H1 (cell line): ENCODE results near the gene CLCN5. TPM values are rescaled to one million over a fixed set of nuclear protein-coding genes. Genes with fewer than 3 reads are reported as not detected.

Experiments used
- CTCF ChIA-PET: fragments of 300-600 bp; sonication (Branson Sonifier 250); formaldehyde crosslinking; loops from one replicate; lab custom pipeline; 2021; ENCODE audit not compliant: partially characterized antibody; lab: Charles Lee
- POLR2A ChIA-PET: fragments of 300-600 bp; sonication (Branson Sonifier 250); formaldehyde crosslinking; loops from one replicate; lab custom pipeline; 2021; ENCODE audit warnings: inconsistent platforms; ENCODE audit not compliant: partially characterized antibody; lab: Charles Lee
- DNase-seq, 2 experiments: peaks; one replicate each; pipeline versions ENCODE4 v3.0.0 to v3.0.0-alpha.2; 2010 to 2022; ENCODE audit warnings: low spot score in 2 of 2, low read depth in 1 of 2, mixed read lengths in 1 of 2
- FAIRE-seq: peaks from 2 replicates; lab custom pipeline; 2011; peaks lifted over from hg19 to GRCh38; lab: Jason Lieb, UNC
- H2AFZ ChIP-seq: 2 replicates; pipeline ENCODE4 v1.8.1; 2012; ENCODE audit warnings: low read length, inconsistent platforms
- H2AK5ac ChIP-seq: 2 replicates; pipeline ENCODE4 v1.6.1; 2013; ENCODE audit warnings: low read depth, low read length
- H2BK120ac ChIP-seq: replicated peaks from 2 replicates; pipeline ENCODE3; 2013; ENCODE audit warnings: low read depth, low read length, inconsistent platforms
- H2BK12ac ChIP-seq: 2 replicates; pipeline ENCODE4 v1.6.1; 2013; ENCODE audit warnings: low read depth, low read length
- H2BK15ac ChIP-seq: 2 replicates; pipeline ENCODE4 v1.6.1; 2013; ENCODE audit warnings: low read length
- H2BK20ac ChIP-seq: 2 replicates; pipeline ENCODE4 v1.6.1; 2013; ENCODE audit warnings: low read length
- H2BK5ac ChIP-seq: 2 replicates; pipeline ENCODE4 v1.6.1; 2013; ENCODE audit warnings: low read depth, low read length
- H3K14ac ChIP-seq: 2 replicates; pipeline ENCODE4 v1.6.1; 2013; ENCODE audit warnings: inconsistent platforms; ENCODE audit not compliant: insufficient read length
- H3K18ac ChIP-seq: 2 replicates; pipeline ENCODE4 v1.6.1; 2013; ENCODE audit warnings: low read length; ENCODE audit errors: extremely low read depth
- H3K23ac ChIP-seq: 2 replicates; pipeline ENCODE4 v1.6.1; 2013; ENCODE audit warnings: inconsistent platforms; ENCODE audit not compliant: insufficient read length
- H3K23me2 ChIP-seq: 2 replicates; pipeline ENCODE4 v1.6.1; 2013; ENCODE audit warnings: low read depth, low read length
- H3K27ac ChIP-seq: 2 replicates; pipeline ENCODE4 v1.6.1; 2011; ENCODE audit warnings: low read depth, low read length, inconsistent platforms
- H3K27me3 ChIP-seq, 4 experiments: replicated peaks in 1 of 4; 1 replicate in 1 of 4; 2 replicates in 3 of 4; pipeline versions ENCODE4 v1.6.1 to v1.8.1; 2011 to 2013; ENCODE audit warnings: low read length in 3 of 4, mild to moderate bottlenecking in 3 of 4, inconsistent platforms in 2 of 4, mixed read lengths in 2 of 4, moderate library complexity in 1 of 4; ENCODE audit not compliant: control insufficient read depth in 3 of 4, insufficient read depth in 3 of 4; ENCODE audit errors: extremely low read depth in 1 of 4
- H3K36me3 ChIP-seq, 4 experiments: 2 replicates each; pipeline versions ENCODE4 v1.6.1 to v1.8.1; 2011 to 2013; ENCODE audit warnings: mild to moderate bottlenecking in 4 of 4, low read length in 3 of 4, moderate library complexity in 2 of 4, control low read depth in 1 of 4, inconsistent platforms in 1 of 4; ENCODE audit not compliant: insufficient read depth in 4 of 4, control insufficient read depth in 2 of 4
- H3K4ac ChIP-seq: replicated peaks from 2 replicates; pipeline ENCODE3; 2013; ENCODE audit warnings: low read length, low read depth, mixed read lengths, inconsistent platforms; ENCODE audit not compliant: insufficient read length
- H3K4me1 ChIP-seq, 4 experiments: replicated peaks in 1 of 4; 1 replicate in 1 of 4; 2 replicates in 3 of 4; pipeline versions ENCODE4 v1.6.1 to v1.8.1; 2011 to 2013; ENCODE audit warnings: low read length in 3 of 4, inconsistent platforms in 2 of 4, mixed read lengths in 1 of 4; ENCODE audit not compliant: insufficient read depth in 4 of 4, control insufficient read depth in 3 of 4
- H3K4me2 ChIP-seq, 2 experiments: 2 replicates each; pipeline versions ENCODE4 v1.6.1 to v1.8.1; 2011 to 2013; ENCODE audit warnings: low read depth in 2 of 2, low read length in 2 of 2, control low read depth in 1 of 2, inconsistent platforms in 1 of 2, mild to moderate bottlenecking in 1 of 2; ENCODE audit not compliant: insufficient read depth in 1 of 2
- H3K4me3 ChIP-seq, 4 experiments: fragments of 200-600, 300-600 bp in 1 of 4; sonication (generic), shearing (Covaris generic), sonication (Bioruptor Twin) in 1 of 4; 2 replicates each; pipeline versions ENCODE4 v1.5.1 to v1.8.1; 2011 to 2016; ENCODE audit warnings: low read length in 4 of 4, low read depth in 3 of 4, control low read depth in 2 of 4, inconsistent platforms in 2 of 4, mild to moderate bottlenecking in 2 of 4, mixed read lengths in 1 of 4, moderate library complexity in 1 of 4; ENCODE audit not compliant: insufficient read depth in 2 of 4; ENCODE audit errors: extremely low read depth in 1 of 4
- H3K56ac ChIP-seq: replicated peaks from 2 replicates; pipeline ENCODE3; 2013; ENCODE audit warnings: low read depth, mild to moderate bottlenecking, mixed read lengths, low read length, inconsistent platforms; ENCODE audit not compliant: insufficient read length
- H3K79me1 ChIP-seq: 2 replicates; pipeline ENCODE4 v1.6.1; 2013; ENCODE audit warnings: low read depth, low read length, control low read depth
- H3K79me2 ChIP-seq, 2 experiments: 2 replicates each; pipeline versions ENCODE4 v1.6.1 to v1.8.1; 2012 to 2013; ENCODE audit warnings: low read length in 2 of 2, mild to moderate bottlenecking in 2 of 2, inconsistent platforms in 1 of 2; ENCODE audit not compliant: insufficient read depth in 2 of 2, control insufficient read depth in 1 of 2
- H3K9ac ChIP-seq, 4 experiments: replicated peaks in 1 of 4; 1 replicate in 1 of 4; 2 replicates in 3 of 4; pipeline versions ENCODE4 v1.6.1 to v1.8.1; 2011 to 2013; ENCODE audit warnings: low read depth in 3 of 4, low read length in 3 of 4, control low read depth in 2 of 4, mild to moderate bottlenecking in 2 of 4, moderate library complexity in 2 of 4, inconsistent platforms in 1 of 4; ENCODE audit errors: extremely low read depth in 1 of 4
- H3K9me3 ChIP-seq, 2 experiments: 2 replicates each; pipeline versions ENCODE4 v1.6.1 to v1.8.1; 2012 to 2013; ENCODE audit warnings: mild to moderate bottlenecking in 2 of 2, moderate library complexity in 2 of 2, control low read depth in 1 of 2, inconsistent platforms in 1 of 2, low read depth in 1 of 2, low read length in 1 of 2, mixed read lengths in 1 of 2; ENCODE audit not compliant: insufficient read depth in 2 of 2
- H4K20me1 ChIP-seq, 2 experiments: replicated peaks in 1 of 2; 2 replicates each; pipeline versions ENCODE3 to v1.8.1; 2011 to 2013; ENCODE audit warnings: inconsistent platforms in 2 of 2, low read length in 2 of 2, mild to moderate bottlenecking in 1 of 2; ENCODE audit not compliant: insufficient read depth in 2 of 2, control insufficient read depth in 1 of 2
- H4K5ac ChIP-seq: 2 replicates; pipeline ENCODE4 v1.6.1; 2013; ENCODE audit warnings: low read length, low read depth, mixed read lengths, inconsistent platforms; ENCODE audit not compliant: insufficient read length
- H4K8ac ChIP-seq: 2 replicates; pipeline ENCODE4 v1.8.0; 2013; ENCODE audit warnings: mild to moderate bottlenecking, moderate library complexity, low read length, inconsistent platforms; ENCODE audit not compliant: insufficient read depth; ENCODE audit errors: extremely low read depth
- H4K91ac ChIP-seq: replicated peaks from 2 replicates; pipeline ENCODE3; 2013; ENCODE audit warnings: low read length, mixed read lengths, inconsistent platforms; ENCODE audit not compliant: insufficient read length
- BCL11A ChIP-seq, 2 experiments: IDR thresholded peaks; one replicate each; pipeline ENCODE4 v1.6.1; 2011; ENCODE audit warnings: low read depth in 2 of 2, low read length in 2 of 2, mild to moderate bottlenecking in 2 of 2
- CBX5 ChIP-seq: fragments of 300-800, 300-1000 bp; sonication (generic); IDR thresholded peaks from 2 replicates; pipeline ENCODE4 v1.7.1; 2016; ENCODE audit warnings: antibody characterized with exemption, low read length, low read depth
- CHD2 ChIP-seq: IDR thresholded peaks from 2 replicates; pipeline ENCODE4 v1.6.1; 2012; ENCODE audit warnings: low read length, improper control_type of control experiment
- CREB1 ChIP-seq: IDR thresholded peaks from 2 replicates; pipeline ENCODE4 v1.6.1; 2012; ENCODE audit warnings: inconsistent platforms
- EGR1 ChIP-seq: IDR thresholded peaks from 2 replicates; pipeline ENCODE4 v1.6.1; 2011; ENCODE audit warnings: low read depth, low read length, borderline replicate concordance
- EZH2 ChIP-seq: fragments of 200-600 bp; sonication (generic); IDR thresholded peaks from 2 replicates; pipeline ENCODE4 v1.7.1; 2012; ENCODE audit warnings: low read depth, mild to moderate bottlenecking, moderate library complexity, low read length, inconsistent platforms; ENCODE audit not compliant: severe bottlenecking
- KDM1A ChIP-seq: fragments of 200-600, 300-600 bp; sonication (generic); IDR thresholded peaks from 2 replicates; pipeline ENCODE4 v1.7.1; 2016; ENCODE audit warnings: mild to moderate bottlenecking, low read length, borderline replicate concordance
- POLR2AphosphoS5 ChIP-seq: IDR thresholded peaks from 2 replicates; pipeline ENCODE4 v1.6.1; 2011; ENCODE audit warnings: low read depth, low read length
- POU5F1 ChIP-seq: IDR thresholded peaks from 2 replicates; pipeline ENCODE4 v1.6.1; 2011; ENCODE audit warnings: low read depth, mild to moderate bottlenecking, low read length, moderate library complexity
- RBBP5 ChIP-seq: IDR thresholded peaks from 2 replicates; pipeline ENCODE4 v1.7.1; 2012; ENCODE audit warnings: low read depth, mild to moderate bottlenecking, inconsistent platforms, low read length, moderate library complexity, borderline replicate concordance
- SIN3A ChIP-seq, 2 experiments: IDR thresholded peaks in 1 of 2; conservative IDR thresholded peaks in 1 of 2; 2 replicates each; pipeline ENCODE4 v1.6.1; 2011 to 2012; ENCODE audit warnings: low read length in 2 of 2, improper control_type of control experiment in 1 of 2, low read depth in 1 of 2, mild to moderate bottlenecking in 1 of 2
- SRF ChIP-seq: IDR thresholded peaks from 2 replicates; pipeline ENCODE4 v1.6.1; 2011; ENCODE audit warnings: mild to moderate bottlenecking, low read depth, low read length, moderate library complexity
- TEAD4 ChIP-seq: IDR thresholded peaks from 2 replicates; pipeline ENCODE4 v1.6.1; 2012; ENCODE audit warnings: low read depth, low read length, inconsistent platforms, mixed read lengths
- WGBS, 2 experiments: shearing (Covaris generic) in 1 of 2; methylation state at CpG; one replicate each; pipeline versions ENCODE4 v1.1.6 to v1.1.7; 2013 to 2015; ENCODE audit warnings: low lambda C conversion rate in 2 of 2, mixed read lengths in 2 of 2, inconsistent platforms in 1 of 2, low coverage in 1 of 2, missing lambda C conversion rate in 1 of 2; ENCODE audit not compliant: insufficient replicate concordance in 2 of 2, insufficient coverage in 1 of 2, insufficient read length in 1 of 2; ENCODE audit errors: extremely low coverage in 1 of 2, missing lambda C conversion rate in 1 of 2; 5-methylcytosine and 5-hydroxymethylcytosine counted together
- polyA plus RNA-seq, 7 experiments: library from polyadenylated mRNA; depleted of rRNA in 3 of 7; stranded (reverse) in 5 of 7; unstranded in 2 of 7; fragments of >200 nt in 5 of 7; fragments of 200-250 nt in 2 of 7; gene quantifications; 1 replicate in 5 of 7; 2 replicates in 1 of 7; 4 replicates in 1 of 7; pipeline versions ENCODE4 v1.2.1 to v1.2.3, GENCODE V29; 2011 to 2013; ENCODE audit warnings: missing spikeins in 2 of 7, mixed read lengths in 2 of 7
- total RNA-seq: library from RNA; stranded (reverse); fragmentation: NEBNext Ultra II Directional; extraction: Animal tissue kit (Norgen Biotek cat#: 25700); gene quantifications from 2 replicates; pipeline ENCODE4 v1.2.1, GENCODE V29; 2021

CLCN5 gene
- total and polyA plus RNA-seq, 2 of the 8 experiments (the other 6 are each of a cell fraction or from before 2014, with no cell fraction given), result 4.2 to 9.7 TPM

DNA sequence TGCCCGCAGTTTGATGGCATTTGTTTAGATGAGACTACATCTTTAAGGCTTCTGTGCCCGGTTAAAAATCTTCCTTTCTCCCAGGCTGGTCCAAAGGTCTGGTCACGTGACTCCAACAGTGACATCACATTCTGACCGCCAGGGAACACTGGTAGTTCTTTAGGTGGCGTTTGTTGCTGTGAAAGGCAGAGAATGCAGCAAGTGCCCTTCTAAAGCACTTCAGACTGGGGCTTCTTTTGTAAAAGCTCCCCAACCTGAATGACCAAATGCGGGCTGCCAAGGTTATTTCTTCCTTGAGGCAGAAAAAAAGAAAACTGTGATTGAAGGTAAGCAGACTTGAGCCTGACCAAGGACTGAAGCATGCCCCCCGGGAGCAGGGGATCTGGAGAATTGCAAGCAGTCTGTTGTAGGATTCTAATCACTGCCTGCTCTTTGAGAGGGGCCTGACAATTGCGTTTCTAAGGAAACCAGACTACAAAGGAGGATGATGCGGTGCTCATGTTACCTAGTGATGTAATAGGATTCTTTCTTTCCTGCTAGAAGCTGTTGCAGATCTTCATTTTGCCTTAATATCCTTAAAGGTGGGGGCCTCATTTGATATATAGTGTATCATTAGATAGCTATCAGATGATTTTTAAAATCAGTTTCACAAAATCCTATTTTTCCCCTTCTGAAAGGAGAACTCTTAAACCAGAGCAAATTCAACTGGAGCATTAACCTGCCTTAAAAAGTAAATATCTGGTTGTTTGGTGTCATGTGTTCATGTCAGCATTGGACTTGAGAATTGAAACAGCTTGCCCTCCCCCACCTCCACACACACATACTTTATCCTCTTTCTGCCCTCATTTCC, 145.3 kb downstream of the CLCN5 start:
- Histone ChIP-seq H2BK12ac (no peak overlapping the region), H4K91ac (no peak overlapping the region), H3K36me3 (no peaks in the 10 kb centered on the region; a peak in 1 of 8 replicates), H3K27me3 (no peaks in the 10 kb centered on the region), H3K4me1 (peaks cover 0 to 5% (median 3%) of the 10 kb centered on the region in 4 experiments; a peak in 3 of 7 replicates), H4K8ac (no peak overlapping the region), H3K4ac (no peak overlapping the region), H3K79me1 (no peaks in the 10 kb centered on the region), H3K27ac (peak overlapping the region; percentile 82), H4K20me1 (no peaks in the 10 kb centered on the region), H3K4me3 (peak overlapping the region; percentile 8 to 55 (median 15); a peak in 5 of 8 replicates), H3K23me2 (no peaks in the 10 kb centered on the region), H3K9ac (peak overlapping the region in 3 of 4 experiments; percentile 36 to 68 (median 60); a peak in 4 of 7 replicates), H2BK15ac (no peak overlapping the region), H3K79me2 (no peaks in the 10 kb centered on the region), H3K23ac (no peak overlapping the region), H2BK5ac (no peak overlapping the region), H2AK5ac (no peak overlapping the region), H3K56ac (no peak overlapping the region), H2BK20ac (no peak overlapping the region), H4K5ac (no peak overlapping the region), H3K14ac (no peak overlapping the region), H2BK120ac (no peak overlapping the region), H3K18ac (no peak overlapping the region; the same call in 1 of the 2 replicates), H3K9me3 (no peaks in the 10 kb centered on the region), H2AFZ (no peak overlapping the region), H3K4me2 (peak overlapping the region; percentile 62 to 72)
- 0% methylated on average over 7 of the region's 9 CpGs; no CpG with 5 or more reads in 1 of the 2 experiments for WGBS, 2 experiments
- FAIRE-seq (peak; percentile 92), DNase-seq (peak; percentile 15 to 51)
- POLR2A ChIA-PET, result no interaction called here
- CTCF ChIA-PET, result interaction anchor here (0.6 to 1.5 kb wide), 3 partner anchors 17 to 146 kb away, joined by 3 to 4 read pairs (median 4); partner anchors contain the start of gene CLCN5
- no peak for TF ChIP-seq KDM1A
- no peak for TF ChIP-seq TEAD4
- no peak for TF ChIP-seq CBX5
- TF ChIP-seq POLR2AphosphoS5, result no peak
- TF ChIP-seq CREB1, result no peak; the same call in 1 of the 2 replicates
- no peak for TF ChIP-seq BCL11A (IDR thresholded peaks at IDR 0.05; ENCODE audit: low read depth in 2 of 2, low read length in 2 of 2)
- TF ChIP-seq SIN3A (conservative IDR thresholded peaks at IDR 0.05 in 1 of 2, IDR thresholded peaks at IDR 0.05 in 1 of 2; ENCODE audit: low read depth in 1 of 2, low read length in 2 of 2), result no peak
- TF ChIP-seq CHD2, result no peak
- no peak for TF ChIP-seq EZH2
- no peak for TF ChIP-seq RBBP5
- no peak for TF ChIP-seq EGR1
- no peak for TF ChIP-seq SRF
- no peak for TF ChIP-seq POU5F1
